Endothelial cell (in vitro differentiated cells): Measurements from ENCODE around the gene ANKMY1. TPM values are rescaled to one million over a fixed set of nuclear protein-coding genes. Genes with fewer than 3 reads are reported as not detected.

Experiments
- DNase-seq: peaks from one replicate; pipeline ENCODE4 v3.0.0; 2021; ENCODE audit warnings: low spot score
- H3K27ac Mint-ChIP-seq: one replicate; pipeline ENCODE4 v1.8.0; 2021; ENCODE audit warnings: mixed read lengths, inconsistent platforms; ENCODE audit not compliant: unreplicated experiment
- H3K27me3 Mint-ChIP-seq: one replicate; pipeline ENCODE4 v1.8.0; 2021; ENCODE audit warnings: mild to moderate bottlenecking, moderate library complexity, mixed read lengths, inconsistent platforms; ENCODE audit not compliant: unreplicated experiment
- H3K36me3 Mint-ChIP-seq: one replicate; pipeline ENCODE4 v1.8.0; 2021; ENCODE audit warnings: mild to moderate bottlenecking, low read depth, mixed read lengths, inconsistent platforms; ENCODE audit not compliant: unreplicated experiment
- H3K4me1 Mint-ChIP-seq: one replicate; pipeline ENCODE4 v1.8.0; 2021; ENCODE audit warnings: mild to moderate bottlenecking, mixed read lengths, inconsistent platforms; ENCODE audit not compliant: unreplicated experiment
- H3K4me3 Mint-ChIP-seq: one replicate; pipeline ENCODE4 v1.8.0; 2021; ENCODE audit warnings: mild to moderate bottlenecking, mixed read lengths, inconsistent platforms; ENCODE audit not compliant: unreplicated experiment
- H3K9me3 Mint-ChIP-seq: one replicate; pipeline ENCODE4 v1.8.0; 2021; ENCODE audit warnings: mixed read lengths, inconsistent platforms; ENCODE audit not compliant: unreplicated experiment
- CTCF ChIP-seq: fragments of 200-600 bp; sonication (generic); IDR thresholded peaks from one replicate; pipeline ENCODE4 v1.5.0; 2021; ENCODE audit warnings: antibody characterized with exemption; ENCODE audit not compliant: unreplicated experiment
- total RNA-seq: library from RNA; stranded (reverse); fragmentation: NEBNext Ultra II Directional; extraction: Animal tissue kit (Norgen Biotek cat#: 25700); gene quantifications from one replicate; pipeline ENCODE4 v1.2.1, GENCODE V29; 2021; ENCODE audit not compliant: unreplicated experiment

ANKMY1 gene
- total RNA-seq, 1 donor from 2014 or later: 5.6 TPM

GRCh38 chr2:240529344-240529999 is 28.3 kb downstream of the ANKMY1 start:
- peaks cover 19% of the 10 kb centered on the region for H3K27me3 Mint-ChIP-seq
- H3K4me1 Mint-ChIP-seq: no peaks in the 10 kb centered on the region
- TF ChIP-seq CTCF: no peak
- H3K9me3 Mint-ChIP-seq: peaks cover 33% of the 10 kb centered on the region
- H3K4me3 Mint-ChIP-seq: no peak overlapping the region
- no peak overlapping the region for H3K27ac Mint-ChIP-seq
- H3K36me3 Mint-ChIP-seq: peaks cover 29% of the 10 kb centered on the region
- no peak for DNase-seq

- Mint-ChIP-seq H3K36me3 (peaks cover 35% of the 10 kb centered on the region), H3K9me3 (peaks cover 39% of the 10 kb centered on the region), H3K27ac (no peak overlapping the region), H3K27me3 (peaks cover 21% of the 10 kb centered on the region), H3K4me3 (no peak overlapping the region), H3K4me1 (no peaks in the 10 kb centered on the region)
- no peak for TF ChIP-seq CTCF
- DNase-seq: no peak
Measured at GRCh38 chr2:240528406-240529040, 29.3 kb downstream of the ANKMY1 start.

- Mint-ChIP-seq H3K4me3 (peak overlapping the region; percentile 22), H3K27me3 (peaks cover 21% of the 10 kb centered on the region), H3K27ac (peak overlapping the region; percentile 12), H3K9me3 (peaks cover 39% of the 10 kb centered on the region), H3K4me1 (no peaks in the 10 kb centered on the region), H3K36me3 (peaks cover 45% of the 10 kb centered on the region)
- no peak for TF ChIP-seq CTCF
- DNase-seq: no peak
Measured at GRCh38 chr2:240527153-240527750, 30.5 kb downstream of the ANKMY1 start.

GRCh38 chr2:240526521-240526920 is 31.3 kb downstream of the ANKMY1 start:
- TF ChIP-seq CTCF: no peak
- Mint-ChIP-seq H3K27me3 (peaks cover 23% of the 10 kb centered on the region), H3K4me3 (peak overlapping the region; percentile 51), H3K36me3 (peaks cover 48% of the 10 kb centered on the region), H3K4me1 (no peaks in the 10 kb centered on the region), H3K9me3 (peaks cover 36% of the 10 kb centered on the region), H3K27ac (no peak overlapping the region)
- DNase-seq: no peak

GRCh38 chr2:240525802-240526201 is 32.0 kb downstream of the ANKMY1 start:
- H3K9me3 Mint-ChIP-seq: peaks cover 30% of the 10 kb centered on the region
- H3K27me3 Mint-ChIP-seq: peaks cover 24% of the 10 kb centered on the region
- TF ChIP-seq CTCF: no peak
- no peak for DNase-seq
- peaks cover 48% of the 10 kb centered on the region for H3K36me3 Mint-ChIP-seq
- H3K27ac Mint-ChIP-seq: no peak overlapping the region
- peaks cover under 1% of the 10 kb centered on the region for H3K4me1 Mint-ChIP-seq
- H3K4me3 Mint-ChIP-seq: no peak overlapping the region
